Activated T-helper 2 cell treated with anti-CD3 and anti-CD28 coated beads, Interferon-gamma antibody, Interleukin-2, Interleukin-4, amounts not matched to agents 10 μg/mL and 5 μg/mL and 100 μg/mL, durations not matched to agents 14 hours and 24 hours and 36 hours (primary cell): ENCODE results near the gene FGF14. TPM values are rescaled to one million over a fixed set of nuclear protein-coding genes. Genes with fewer than 3 reads are reported as not detected.

ENCODE experiments used
- DNase-seq: peaks from one replicate; pipeline ENCODE4 v3.0.0; 2021; ENCODE audit warnings: low spot score
- H3K27ac Mint-ChIP-seq: one replicate; pipeline ENCODE4 v1.8.0; 2021; ENCODE audit warnings: mixed read lengths
- H3K27me3 Mint-ChIP-seq: one replicate; pipeline ENCODE4 v1.8.0; 2021; ENCODE audit warnings: low read depth, mixed read lengths
- H3K36me3 Mint-ChIP-seq: one replicate; pipeline ENCODE4 v1.8.0; 2021; ENCODE audit warnings: low read depth, mixed read lengths
- H3K4me1 Mint-ChIP-seq: one replicate; pipeline ENCODE4 v1.8.0; 2021; ENCODE audit warnings: low read depth, mixed read lengths
- H3K4me3 Mint-ChIP-seq: one replicate; pipeline ENCODE4 v1.8.0; 2021; ENCODE audit warnings: low read depth, mild to moderate bottlenecking, moderate library complexity, mixed read lengths
- H3K9me3 Mint-ChIP-seq: one replicate; pipeline ENCODE4 v1.8.0; 2021; ENCODE audit warnings: mixed read lengths
- intact Hi-C: fragments of 100-400 bp; cut with micrococcal nuclease; formaldehyde crosslinking; loops from one replicate; pipeline ENCODE4 v1.15.1; 2023
- total RNA-seq: library from RNA; stranded (reverse); gene quantifications from 2 replicates; pipeline ENCODE4 v1.2.3, GENCODE V29; 2022

FGF14 gene
- total RNA-seq, 1 donor from 2014 or later: not detected

- Mint-ChIP-seq H3K9me3 (no peaks in the 10 kb centered on the region), H3K27me3 (no peaks in the 10 kb centered on the region), H3K4me1 (no peaks in the 10 kb centered on the region), H3K27ac (no peak overlapping the region), H3K36me3 (no peaks in the 10 kb centered on the region), H3K4me3 (no peak overlapping the region)
- intact Hi-C loops: no loop called here
- DNase-seq: no peak
These were observed 83.6 kb downstream of the FGF14 start for GRCh38 chr13:102318233-102318632.

- Mint-ChIP-seq H3K36me3 (no peaks in the 10 kb centered on the region), H3K27ac (no peak overlapping the region), H3K4me1 (no peaks in the 10 kb centered on the region), H3K9me3 (no peaks in the 10 kb centered on the region), H3K4me3 (no peak overlapping the region), H3K27me3 (no peaks in the 10 kb centered on the region)
- DNase-seq: no peak
- intact Hi-C loops: no loop called here
These were observed 84.3 kb downstream of the FGF14 start for GRCh38 chr13:102317593-102317992.

- Mint-ChIP-seq H3K4me1 (no peaks in the 10 kb centered on the region), H3K27ac (no peak overlapping the region), H3K27me3 (no peaks in the 10 kb centered on the region), H3K36me3 (no peaks in the 10 kb centered on the region), H3K9me3 (no peaks in the 10 kb centered on the region), H3K4me3 (no peak overlapping the region)
- DNase-seq: no peak
- intact Hi-C loops: no loop called here
These were observed 85.1 kb downstream of the FGF14 start for GRCh38 chr13:102316732-102317131.

- Mint-ChIP-seq H3K9me3 (no peaks in the 10 kb centered on the region), H3K4me3 (no peak overlapping the region), H3K36me3 (no peaks in the 10 kb centered on the region), H3K27ac (no peak overlapping the region), H3K27me3 (peaks cover 2% of the 10 kb centered on the region), H3K4me1 (no peaks in the 10 kb centered on the region)
- intact Hi-C loops: no loop called here
- DNase-seq: no peak
These were observed 89.0 kb downstream of the FGF14 start for GRCh38 chr13:102312841-102313240.

- no peaks in the 10 kb centered on the region for H3K4me1 Mint-ChIP-seq
- no peak for DNase-seq
- no peak overlapping the region for H3K4me3 Mint-ChIP-seq
- H3K9me3 Mint-ChIP-seq: no peaks in the 10 kb centered on the region
- no peak overlapping the region for H3K27ac Mint-ChIP-seq
- H3K27me3 Mint-ChIP-seq: peaks cover 2% of the 10 kb centered on the region
- H3K36me3 Mint-ChIP-seq: no peaks in the 10 kb centered on the region
- intact Hi-C loops: no loop called here
These were observed 89.9 kb downstream of the FGF14 start for GRCh38 chr13:102311901-102312300.

- DNase-seq: no peak
- no peaks in the 10 kb centered on the region for H3K4me1 Mint-ChIP-seq
- H3K4me3 Mint-ChIP-seq: no peak overlapping the region
- no peaks in the 10 kb centered on the region for H3K9me3 Mint-ChIP-seq
- H3K36me3 Mint-ChIP-seq: no peaks in the 10 kb centered on the region
- H3K27me3 Mint-ChIP-seq: peaks cover 2% of the 10 kb centered on the region
- no peak overlapping the region for H3K27ac Mint-ChIP-seq
- intact Hi-C loops: no loop called here
These were observed 90.4 kb downstream of the FGF14 start for GRCh38 chr13:102311419-102311796.

GRCh38 chr13:102310691-102311418, 91.0 kb downstream of the FGF14 start:
- H3K4me3 Mint-ChIP-seq: no peak overlapping the region

GRCh38 chr13:102309110-102309509, 92.7 kb downstream of the FGF14 start:
- DNase-seq: no peak
- H3K27ac Mint-ChIP-seq: no peak overlapping the region
- intact Hi-C loops: no loop called here
- no peaks in the 10 kb centered on the region for H3K4me1 Mint-ChIP-seq
- no peak overlapping the region for H3K4me3 Mint-ChIP-seq
- peaks cover 2% of the 10 kb centered on the region for H3K27me3 Mint-ChIP-seq
- no peaks in the 10 kb centered on the region for H3K9me3 Mint-ChIP-seq
- no peaks in the 10 kb centered on the region for H3K36me3 Mint-ChIP-seq

More at GRCh38 chr13:102310691-102311418, 91.0 kb downstream of the FGF14 start:
- Mint-ChIP-seq H3K9me3 (no peaks in the 10 kb centered on the region), H3K27me3 (peaks cover 2% of the 10 kb centered on the region), H3K27ac (no peak overlapping the region), H3K4me1 (no peaks in the 10 kb centered on the region), H3K36me3 (no peaks in the 10 kb centered on the region)
- no peak for DNase-seq
- intact Hi-C loops: no loop called here

- no peaks in the 10 kb centered on the region for H3K9me3 Mint-ChIP-seq
- H3K27ac Mint-ChIP-seq: no peak overlapping the region
- no peak for DNase-seq
- no peaks in the 10 kb centered on the region for H3K36me3 Mint-ChIP-seq
- intact Hi-C loops: no loop called here
- H3K27me3 Mint-ChIP-seq: no peaks in the 10 kb centered on the region
- H3K4me3 Mint-ChIP-seq: no peak overlapping the region
- H3K4me1 Mint-ChIP-seq: no peaks in the 10 kb centered on the region
These were observed 99.3 kb downstream of the FGF14 start for GRCh38 chr13:102302534-102302933.

- no peak overlapping the region for H3K4me3 Mint-ChIP-seq
- H3K27me3 Mint-ChIP-seq: no peaks in the 10 kb centered on the region
- no peak for DNase-seq
- intact Hi-C loops: no loop called here
- no peaks in the 10 kb centered on the region for H3K36me3 Mint-ChIP-seq
- no peaks in the 10 kb centered on the region for H3K9me3 Mint-ChIP-seq
- no peak overlapping the region for H3K27ac Mint-ChIP-seq
- H3K4me1 Mint-ChIP-seq: no peaks in the 10 kb centered on the region
These were observed 101.5 kb downstream of the FGF14 start for GRCh38 chr13:102300379-102300778.

GRCh38 chr13:102299366-102299765, 102.5 kb downstream of the FGF14 start:
- intact Hi-C loops: no loop called here
- no peaks in the 10 kb centered on the region for H3K9me3 Mint-ChIP-seq
- no peak overlapping the region for H3K4me3 Mint-ChIP-seq
- H3K27ac Mint-ChIP-seq: no peak overlapping the region
- no peaks in the 10 kb centered on the region for H3K4me1 Mint-ChIP-seq
- H3K36me3 Mint-ChIP-seq: no peaks in the 10 kb centered on the region
- no peaks in the 10 kb centered on the region for H3K27me3 Mint-ChIP-seq
- DNase-seq: no peak

- Mint-ChIP-seq H3K9me3 (no peaks in the 10 kb centered on the region), H3K4me3 (no peak overlapping the region), H3K36me3 (no peaks in the 10 kb centered on the region), H3K4me1 (no peaks in the 10 kb centered on the region), H3K27me3 (no peaks in the 10 kb centered on the region), H3K27ac (no peak overlapping the region)
- intact Hi-C loops: no loop called here
- DNase-seq: no peak
These were observed 103.8 kb downstream of the FGF14 start for GRCh38 chr13:102298051-102298450.

- Mint-ChIP-seq H3K4me1 (no peaks in the 10 kb centered on the region), H3K36me3 (no peaks in the 10 kb centered on the region), H3K27ac (no peak overlapping the region), H3K9me3 (no peaks in the 10 kb centered on the region), H3K4me3 (no peak overlapping the region), H3K27me3 (no peaks in the 10 kb centered on the region)
- intact Hi-C loops: no loop called here
- DNase-seq: no peak
These were observed 106.4 kb downstream of the FGF14 start for GRCh38 chr13:102295316-102296048.
